SK-N-MC (cell line): ENCODE measurements around the gene NXPE3.
"Not testable (repeated sequence)": the region's sequence is repeated elsewhere in the genome, so short reads cannot be mapped to it uniquely, and the experiment has no call there.

Experiments
- DNase-seq: peaks from one replicate; pipeline ENCODE4 v3.0.0-alpha.2; 2011; ENCODE audit warnings: low read depth, low spot score
- H3K27ac ChIP-seq: fragments of 200-600 bp; sonication (generic); 2 replicates; pipeline ENCODE4 v1.5.1; 2016; ENCODE audit warnings: mixed run types
- H3K36me3 ChIP-seq: fragments of 200-600 bp; sonication (generic); 2 replicates; pipeline ENCODE4 v1.6.1; 2017; ENCODE audit warnings: antibody characterized with exemption, low read length, mixed read lengths; ENCODE audit not compliant: insufficient read depth
- H3K4me3 ChIP-seq: fragments of 200-600 bp; sonication (generic); 2 replicates; pipeline ENCODE4 v1.5.1; 2016
- H3K9ac ChIP-seq: fragments of 200-600 bp; sonication (generic); 2 replicates; pipeline ENCODE4 v1.8.0; 2017; ENCODE audit warnings: mixed run types, mixed read lengths; ENCODE audit not compliant: insufficient read length
- H3K9me3 ChIP-seq: fragments of 200-600 bp; sonication (generic); 2 replicates; pipeline ENCODE4 v1.6.1; 2017; ENCODE audit warnings: low read depth, mild to moderate bottlenecking, antibody characterized with exemption, low read length, moderate library complexity, mixed read lengths
- EZH2 ChIP-seq: fragments of 200-600 bp; sonication (generic); IDR thresholded peaks from one replicate; pipeline ENCODE4 v1.6.1; 2017; ENCODE audit warnings: antibody characterized with exemption
- FOXP2 ChIP-seq: optimal IDR thresholded peaks from 2 replicates; pipeline ENCODE3; 2011; ENCODE audit warnings: mild to moderate bottlenecking, moderate library complexity; ENCODE audit not compliant: insufficient read depth; ENCODE audit errors: extremely low read length, control extremely low read depth
- POLR2AphosphoS5 ChIP-seq: IDR thresholded peaks from 2 replicates; pipeline ENCODE4 v1.6.1; 2012; ENCODE audit warnings: mild to moderate bottlenecking, low read depth, low read length, borderline replicate concordance

The NXPE3 gene

GRCh38 chr3:101758224-101758623, 20.8 kb upstream of the NXPE3 start:
- TF ChIP-seq EZH2 (no peak), POLR2AphosphoS5 (no peak), FOXP2 (no peak)
- no peak overlapping the region for H3K9ac ChIP-seq
- DNase-seq = no peak
- H3K27ac ChIP-seq = no peak overlapping the region
- no peaks in the 10 kb centered on the region for H3K9me3 ChIP-seq
- H3K4me3 ChIP-seq = no peak overlapping the region
- peaks cover 61% of the 10 kb centered on the region for H3K36me3 ChIP-seq

GRCh38 chr3:101762041-101762646, 16.9 kb upstream of the NXPE3 start:
- Histone ChIP-seq H3K9ac (no peak overlapping the region), H3K4me3 (no peak overlapping the region), H3K9me3 (no peaks in the 10 kb centered on the region), H3K36me3 (peaks cover 58% of the 10 kb centered on the region), H3K27ac (no peak overlapping the region)
- no peak for DNase-seq
- no peak for TF ChIP-seq EZH2
- no peak for TF ChIP-seq POLR2AphosphoS5
- no peak for TF ChIP-seq FOXP2

GRCh38 chr3:101777745-101778281, 1.2 kb upstream of the NXPE3 start:
- not testable (repeated sequence) for H3K9me3 ChIP-seq, H3K27ac ChIP-seq, H3K9ac ChIP-seq, H3K4me3 ChIP-seq, DNase-seq, H3K36me3 ChIP-seq

GRCh38 chr3:101778385-101779046, 495 bp upstream of the NXPE3 start:
- H3K4me3 ChIP-seq = peak overlapping the region; percentile 88
- H3K36me3 ChIP-seq = peaks cover 10% of the 10 kb centered on the region
- H3K9me3 ChIP-seq = no peaks in the 10 kb centered on the region
- H3K9ac ChIP-seq = peak overlapping the region; percentile 49
- H3K27ac ChIP-seq = no peak overlapping the region
- DNase-seq = no peak
- no peak for TF ChIP-seq POLR2AphosphoS5

- DNase-seq = no peak
- no peak for TF ChIP-seq POLR2AphosphoS5
- TF ChIP-seq FOXP2 = no peak
- no peak for TF ChIP-seq EZH2
- Histone ChIP-seq H3K27ac (peak overlapping the region; percentile 60; the same call in 1 of the 2 replicates), H3K9ac (peak overlapping the region; percentile 37), H3K36me3 (peaks cover 15% of the 10 kb centered on the region), H3K4me3 (peak overlapping the region; percentile 88), H3K9me3 (no peaks in the 10 kb centered on the region)
Measured at GRCh38 chr3:101779822-101780381, 891 bp downstream of the NXPE3 start.

GRCh38 chr3:101780661-101781060, 1.6 kb downstream of the NXPE3 start:
- Histone ChIP-seq H3K9me3 (no peaks in the 10 kb centered on the region), H3K4me3 (peak overlapping the region; percentile 88), H3K27ac (peak overlapping the region; percentile 60; the same call in 1 of the 2 replicates), H3K9ac (peak overlapping the region; percentile 37), H3K36me3 (peaks cover 23% of the 10 kb centered on the region)
- TF ChIP-seq EZH2 = no peak
- TF ChIP-seq POLR2AphosphoS5 = no peak
- TF ChIP-seq FOXP2 = no peak
- DNase-seq = no peak

GRCh38 chr3:101781166-101781565, 2.2 kb downstream of the NXPE3 start:
- no peak for TF ChIP-seq EZH2
- TF ChIP-seq POLR2AphosphoS5 = no peak
- no peak for TF ChIP-seq FOXP2
- DNase-seq = no peak
- Histone ChIP-seq H3K4me3 (peak overlapping the region; percentile 88), H3K9me3 (no peaks in the 10 kb centered on the region), H3K36me3 (peaks cover 28% of the 10 kb centered on the region), H3K9ac (peak overlapping the region; percentile 5), H3K27ac (peak overlapping the region; percentile 21; the same call in 1 of the 2 replicates)

- Histone ChIP-seq H3K36me3 (peaks cover 64% of the 10 kb centered on the region), H3K9me3 (no peaks in the 10 kb centered on the region; the same call in 1 of the 2 replicates), H3K27ac (no peak overlapping the region), H3K4me3 (no peak overlapping the region), H3K9ac (no peak overlapping the region)
- DNase-seq = no peak
- TF ChIP-seq FOXP2 = no peak
- TF ChIP-seq EZH2 = no peak
- TF ChIP-seq POLR2AphosphoS5 = no peak
Measured at GRCh38 chr3:101784855-101785613, 6.0 kb downstream of the NXPE3 start.
